ENCODE measurements around the gene SENP2. TPM values are rescaled to one million over a fixed set of nuclear protein-coding genes. Genes with fewer than 3 reads are reported as not detected.

The SENP2 gene
- total and polyA plus RNA-seq, 4 donors, result 7.9 to 23.3 (median 11.3) TPM

- no peak for DNase-seq (ENCODE audit: low spot score)
- Histone ChIP-seq H3K9ac (ENCODE audit: low read depth in 1 of 2, low read length in 2 of 2) (no peak overlapping the region), H3K4me3 (ENCODE audit: low read depth in 1 of 3, low read length in 3 of 3) (no peak overlapping the region), H3K27me3 (ENCODE audit: control insufficient read depth in 4 of 4, insufficient read depth in 4 of 4, low read length in 3 of 4) (no peaks in the 10 kb centered on the region), H3K36me3 (ENCODE audit: control insufficient read depth in 4 of 4, insufficient read depth in 3 of 4, low read depth in 1 of 4, low read length in 3 of 4) (peaks cover 7 to 55% (median 44%) of the 10 kb centered on the region in 4 donors), H3K4me1 (ENCODE audit: control insufficient read depth in 4 of 4, insufficient read depth in 4 of 4, low read length in 3 of 4) (no peaks in the 10 kb centered on the region), H3K9me3 (ENCODE audit: control insufficient read depth in 4 of 4, low read length in 3 of 4) (no peaks in the 10 kb centered on the region), H3K27ac (ENCODE audit: low read depth in 1 of 2, low read length in 2 of 2) (no peak overlapping the region)
- TF ChIP-seq SP1 (IDR thresholded peaks at IDR 0.05) (no peak), RAD21 (IDR thresholded peaks at IDR 0.05) (no peak), JUND (IDR thresholded peaks at IDR 0.05) (no peak), RXRA (IDR thresholded peaks at IDR 0.05) (no peak), YY1 (IDR thresholded peaks at IDR 0.05) (no peak), HNF4G (IDR thresholded peaks at IDR 0.05) (no peak), ZBTB33 (IDR thresholded peaks at IDR 0.05) (no peak), GABPA (IDR thresholded peaks at IDR 0.05 in 1 of 2, conservative IDR thresholded peaks at IDR 0.05 in 1 of 2) (no peak), REST (IDR thresholded peaks at IDR 0.05) (no peak)
- TF ChIP-seq, protein P1, sequence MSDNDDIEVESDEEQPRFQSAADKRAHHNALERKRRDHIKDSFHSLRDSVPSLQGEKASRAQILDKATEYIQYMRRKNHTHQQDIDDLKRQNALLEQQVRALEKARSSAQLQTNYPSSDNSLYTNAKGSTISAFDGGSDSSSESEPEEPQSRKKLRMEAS (IDR thresholded peaks at IDR 0.05), result no peak
- 91% methylated on average over 4 of the region's 4 CpGs for WGBS
Measured at GRCh38 chr3:185606196-185606595, 20.1 kb downstream of the SENP2 start.

DNA sequence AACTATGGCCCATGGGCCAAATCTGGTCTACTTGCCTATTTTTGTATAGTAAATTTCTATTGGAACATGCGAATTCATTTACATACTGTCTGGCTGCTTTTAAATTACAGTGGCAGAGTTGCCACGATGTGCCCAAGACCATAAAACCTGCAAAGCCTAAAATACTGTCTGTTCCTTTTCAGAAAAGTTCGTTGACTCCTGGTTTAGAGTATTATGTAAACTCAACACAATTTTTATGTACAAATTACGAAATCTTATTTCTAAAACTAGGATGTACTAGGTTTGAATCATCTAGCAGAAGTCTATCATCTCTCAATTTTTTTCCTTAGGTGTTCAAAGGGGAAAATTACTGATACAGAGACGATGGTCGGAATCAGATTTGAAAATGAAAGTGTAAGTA is 26.9 kb downstream of the SENP2 start:
- peak overlapping the region in 1 of 2 donors; percentile 53 for H3K9ac ChIP-seq (ENCODE audit: low read depth in 1 of 2, low read length in 2 of 2)
- H3K4me3 ChIP-seq (ENCODE audit: low read depth in 1 of 3, low read length in 3 of 3), result peak overlapping the region in 1 of 3 donors; percentile 18
- H3K9me3 ChIP-seq (ENCODE audit: control insufficient read depth in 4 of 4, low read length in 3 of 4), result no peaks in the 10 kb centered on the region
- no peak for TF ChIP-seq EGR1 (IDR thresholded peaks at IDR 0.05; ENCODE audit: low read depth in 2 of 2)
- peak in 1 of 2 donors; percentile 25 for TF ChIP-seq HNF4A (conservative IDR thresholded peaks at IDR 0.05)
- peak; percentile 24 for TF ChIP-seq FOXA2 (IDR thresholded peaks at IDR 0.05)
- TF ChIP-seq, protein P1 (IDR thresholded peaks at IDR 0.05), result no peak
- TF ChIP-seq RXRA (IDR thresholded peaks at IDR 0.05), result peak; percentile 69 to 75
- no peak for TF ChIP-seq JUND (IDR thresholded peaks at IDR 0.05)
- peak overlapping the region; percentile 13 to 34 for H3K27ac ChIP-seq (ENCODE audit: low read depth in 1 of 2, low read length in 2 of 2)
- H3K27me3 ChIP-seq (ENCODE audit: control insufficient read depth in 4 of 4, insufficient read depth in 4 of 4, low read length in 3 of 4), result no peaks in the 10 kb centered on the region
- WGBS, result 35% methylated on average over 6 of the region's 6 CpGs
- H3K36me3 ChIP-seq (ENCODE audit: control insufficient read depth in 4 of 4, insufficient read depth in 3 of 4, low read depth in 1 of 4, low read length in 3 of 4), result peaks cover 7 to 50% (median 27%) of the 10 kb centered on the region in 4 donors
- no peak for DNase-seq (ENCODE audit: low spot score)
- peaks cover 6 to 17% (median 14%) of the 10 kb centered on the region in 4 donors for H3K4me1 ChIP-seq (ENCODE audit: control insufficient read depth in 4 of 4, insufficient read depth in 4 of 4, low read length in 3 of 4)
